Renal cortical epithelial cell (primary cell): ENCODE data around the gene RAB11FIP4. TPM values are rescaled to one million over a fixed set of nuclear protein-coding genes. Genes with fewer than 3 reads are reported as not detected.
A peak's percentile ranks its signal among the peaks of the same experiment; 100 is the strongest.
"Not testable (repeated sequence)": the region's sequence is repeated elsewhere in the genome, so short reads cannot be mapped to it uniquely, and the experiment has no call there.

Experiments
- DNase-seq: peaks from one replicate; pipeline ENCODE4 v3.0.0-alpha.2; 2011; ENCODE audit warnings: low read depth
- total RNA-seq: library from RNA; depleted of rRNA; stranded (reverse); fragments of >200 nt; gene quantifications from 2 replicates; pipeline ENCODE4 v1.2.3, GENCODE V29; 2014

The RAB11FIP4 gene
- total RNA-seq, 1 donor from 2014 or later, result 16.5 TPM

GRCh38 chr17:31433091-31433790 is 41.8 kb downstream of the RAB11FIP4 start:
- DNase-seq, result no peak

- DNase-seq, result no peak
Measured at GRCh38 chr17:31433811-31434726, 42.6 kb downstream of the RAB11FIP4 start.

- DNase-seq, result no peak
Measured at GRCh38 chr17:31434727-31435050, 43.2 kb downstream of the RAB11FIP4 start.

- no peak for DNase-seq
Measured at GRCh38 chr17:31435581-31435980, 44.1 kb downstream of the RAB11FIP4 start.

- no peak for DNase-seq
Measured at GRCh38 chr17:31437720-31438400, 46.4 kb downstream of the RAB11FIP4 start.

GRCh38 chr17:31439716-31440115 is 48.2 kb downstream of the RAB11FIP4 start:
- DNase-seq, result no peak

GRCh38 chr17:31442276-31442675 is 50.8 kb downstream of the RAB11FIP4 start:
- DNase-seq, result no peak

GRCh38 chr17:31442856-31443255 is 51.4 kb downstream of the RAB11FIP4 start:
- not testable (repeated sequence) for DNase-seq

- no peak for DNase-seq
Measured at GRCh38 chr17:31443386-31443785, 51.9 kb downstream of the RAB11FIP4 start.

GRCh38 chr17:31444026-31444425 is 52.6 kb downstream of the RAB11FIP4 start:
- no peak for DNase-seq

GRCh38 chr17:31446195-31446967 is 54.9 kb downstream of the RAB11FIP4 start:
- DNase-seq, result peak; percentile 4

- peak; percentile 1 for DNase-seq
Measured at GRCh38 chr17:31448467-31449077, 57.1 kb downstream of the RAB11FIP4 start.

- DNase-seq, result no peak
Measured at GRCh38 chr17:31449111-31449510, 57.6 kb downstream of the RAB11FIP4 start.

GRCh38 chr17:31449746-31450145 is 58.3 kb downstream of the RAB11FIP4 start:
- DNase-seq, result no peak

- no peak for DNase-seq
Measured at GRCh38 chr17:31452101-31452500, 60.6 kb downstream of the RAB11FIP4 start.

GRCh38 chr17:31452561-31453110 is 61.2 kb downstream of the RAB11FIP4 start:
- no peak for DNase-seq

GRCh38 chr17:31453896-31454295 is 62.4 kb downstream of the RAB11FIP4 start:
- no peak for DNase-seq

GRCh38 chr17:31456814-31457213 is 65.3 kb downstream of the RAB11FIP4 start:
- no peak for DNase-seq

GRCh38 chr17:31457391-31458234 is 66.1 kb downstream of the RAB11FIP4 start:
- DNase-seq, result no peak

GRCh38 chr17:31458829-31459228 is 67.4 kb downstream of the RAB11FIP4 start:
- DNase-seq, result no peak
